Esophagus muscularis mucosa (tissue), 4 donors: ENCODE measurements around the gene ARHGAP4. TPM values are rescaled to one million over a fixed set of nuclear protein-coding genes. Genes with fewer than 3 reads are reported as not detected.

ENCODE experiments used
- DNase-seq: peaks from one replicate; pipeline ENCODE4 v3.0.0-alpha.2; 2017; ENCODE audit errors: extremely low spot score
- H3K27ac ChIP-seq, 4 donors: fragments of 200-600 bp; sonication (generic); replicated peaks in 1 of 4; 1 replicate in 3 of 4; 2 replicates in 1 of 4; pipeline ENCODE4 v1.5.1; 2016 to 2019; ENCODE audit warnings: mild to moderate bottlenecking in 1 of 4
- H3K27me3 ChIP-seq, 4 donors: fragments of 200-600 bp; sonication (generic); one replicate each; pipeline versions ENCODE4 v1.5.1 to v1.6.0; 2016 to 2019
- H3K36me3 ChIP-seq, 4 donors: fragments of 200-600 bp; sonication (generic); one replicate each; pipeline ENCODE4 v1.5.1; 2016 to 2019
- H3K4me1 ChIP-seq, 4 donors: fragments of 200-600 bp; sonication (generic); one replicate each; pipeline ENCODE4 v1.5.1; 2016 to 2019
- H3K4me3 ChIP-seq, 4 donors: fragments of 200-600 bp; sonication (generic); 1 replicate in 2 of 4; 2 replicates in 2 of 4; pipeline ENCODE4 v1.5.1; 2016 to 2019; ENCODE audit warnings: mild to moderate bottlenecking in 4 of 4, moderate library complexity in 1 of 4
- H3K9me3 ChIP-seq, 4 donors: fragments of 200-600 bp; sonication (generic); 1 replicate in 3 of 4; 2 replicates in 1 of 4; pipeline ENCODE4 v1.5.1; 2016 to 2019
- CTCF ChIP-seq, 3 experiments: fragments of 200-600 bp in 2 of 3; fragments of 450-650 bp in 1 of 3; sonication (generic) in 2 of 3; IDR thresholded peaks; one replicate each; pipeline ENCODE4 v1.5.1; 2017 to 2019; ENCODE audit warnings: antibody characterized with exemption in 3 of 3, mild to moderate bottlenecking in 2 of 3, moderate library complexity in 1 of 3
- EP300 ChIP-seq: sonication (generic); formaldehyde crosslinking; IDR thresholded peaks from one replicate; pipeline ENCODE4 v1.6.1; 2017; ENCODE audit warnings: antibody characterized with exemption
- POLR2A ChIP-seq: fragments of 450-650 bp; IDR thresholded peaks from one replicate; pipeline ENCODE4 v1.6.1; 2017; ENCODE audit warnings: antibody characterized with exemption, moderate library complexity, mild to moderate bottlenecking, low read depth
- POLR2AphosphoS5 ChIP-seq, 2 donors: sonication (generic); formaldehyde crosslinking; IDR thresholded peaks; one replicate each; pipeline ENCODE4 v1.6.1; 2017; ENCODE audit warnings: antibody characterized with exemption in 2 of 2
- WGBS: methylation state at CpG from one replicate; pipeline ENCODE4 v1.1.5; 2018; 5-methylcytosine and 5-hydroxymethylcytosine counted together
- intact Hi-C: fragments of 100-400 bp; cut with DNase I; formaldehyde crosslinking; loops from one replicate; pipeline ENCODE4 v1.15.1; 2023
- total RNA-seq, 4 donors: library from RNA; depleted of rRNA; stranded (reverse); fragments of >200 nt; gene quantifications; one replicate each; pipeline versions ENCODE4 v1.1.0 to v1.2.1, GENCODE V29; 2016

Gene ARHGAP4
- total RNA-seq, 4 donors from 2014 or later: 15.9 to 22.4 (median 17.7) TPM

GRCh38 chrX:153879741-153880439 lies 46.2 kb downstream of the ARHGAP4 start:
- no peaks in the 10 kb centered on the region for H3K9me3 ChIP-seq
- no peaks in the 10 kb centered on the region for H3K36me3 ChIP-seq
- peaks cover 0 to under 1% (median 0%) of the 10 kb centered on the region in 4 donors for H3K4me1 ChIP-seq
- H3K27ac ChIP-seq: no peak overlapping the region
- H3K4me3 ChIP-seq: no peak overlapping the region
- peaks cover 0 to 89% (median 22%) of the 10 kb centered on the region in 4 donors for H3K27me3 ChIP-seq
- WGBS: 73% methylated on average over 8 of the region's 12 CpGs
- DNase-seq: no peak
- TF ChIP-seq POLR2A (no peak), POLR2AphosphoS5 (IDR thresholded peaks at IDR 0.05) (no peak), CTCF (IDR thresholded peaks at IDR 0.05) (no peak), EP300 (no peak)
- intact Hi-C loops: no loop called here

GRCh38 chrX:153878969-153879653 lies 47.0 kb downstream of the ARHGAP4 start:
- WGBS: 16% methylated on average over 20 of the region's 28 CpGs
- intact Hi-C loops: no loop called here
- TF ChIP-seq CTCF (IDR thresholded peaks at IDR 0.05) (no peak), POLR2A (no peak), POLR2AphosphoS5 (IDR thresholded peaks at IDR 0.05) (no peak), EP300 (no peak)
- H3K36me3 ChIP-seq: no peaks in the 10 kb centered on the region
- no peaks in the 10 kb centered on the region for H3K4me1 ChIP-seq
- no peak for DNase-seq
- no peak overlapping the region for H3K27ac ChIP-seq
- H3K27me3 ChIP-seq: peaks cover 0 to 81% (median 16%) of the 10 kb centered on the region in 4 donors
- H3K9me3 ChIP-seq: no peaks in the 10 kb centered on the region
- no peak overlapping the region for H3K4me3 ChIP-seq

GRCh38 chrX:153878345-153878744 lies 47.7 kb downstream of the ARHGAP4 start:
- intact Hi-C loops: no loop called here
- Histone ChIP-seq H3K9me3 (no peaks in the 10 kb centered on the region), H3K27ac (no peak overlapping the region), H3K4me1 (no peaks in the 10 kb centered on the region), H3K36me3 (no peaks in the 10 kb centered on the region), H3K4me3 (no peak overlapping the region), H3K27me3 (peaks cover 0 to 74% (median 16%) of the 10 kb centered on the region in 4 donors)
- TF ChIP-seq EP300 (no peak), POLR2AphosphoS5 (IDR thresholded peaks at IDR 0.05) (no peak), CTCF (IDR thresholded peaks at IDR 0.05) (no peak), POLR2A (no peak)
- WGBS: 61% methylated on average over 5 of the region's 5 CpGs
- no peak for DNase-seq

- Histone ChIP-seq H3K9me3 (no peaks in the 10 kb centered on the region), H3K27me3 (peaks cover 0 to 67% (median 14%) of the 10 kb centered on the region in 4 donors)
- intact Hi-C loops: no loop called here
Measured at GRCh38 chrX:153877571-153878261, 48.3 kb downstream of the ARHGAP4 start.

More at GRCh38 chrX:153877571-153878261, 48.3 kb downstream of the ARHGAP4 start:
- Histone ChIP-seq H3K4me3 (no peak overlapping the region), H3K4me1 (no peaks in the 10 kb centered on the region), H3K27ac (no peak overlapping the region), H3K36me3 (no peaks in the 10 kb centered on the region)
- no peak for DNase-seq
- 84% methylated on average over 8 of the region's 8 CpGs for WGBS
- TF ChIP-seq EP300 (no peak), POLR2AphosphoS5 (IDR thresholded peaks at IDR 0.05) (no peak), POLR2A (no peak), CTCF (IDR thresholded peaks at IDR 0.05) (no peak)
